Sigmoid colon (tissue), 7 donors: ENCODE results near the gene PCBP3. TPM values are rescaled to one million over a fixed set of nuclear protein-coding genes. Genes with fewer than 3 reads are reported as not detected.
A peak's percentile ranks its signal among the peaks of the same experiment; 100 is the strongest.

ENCODE experiments used
- DNase-seq: peaks from one replicate; pipeline ENCODE4 v3.0.0-alpha.2; 2019
- H3K27ac ChIP-seq, 4 donors: fragments of 200-600 bp; sonication (generic); one replicate each; pipeline ENCODE4 v1.5.1; 2016 to 2019; ENCODE audit warnings: mild to moderate bottlenecking in 1 of 4
- H3K27me3 ChIP-seq, 3 donors: fragments of 200-600 bp; sonication (generic); one replicate each; pipeline ENCODE4 v1.5.1; 2019; ENCODE audit warnings: mild to moderate bottlenecking in 1 of 3
- H3K36me3 ChIP-seq, 4 donors: fragments of 200-600 bp; sonication (generic); one replicate each; pipeline ENCODE4 v1.5.1; 2016 to 2019
- H3K4me1 ChIP-seq, 4 donors: fragments of 200-600 bp; sonication (generic); one replicate each; pipeline ENCODE4 v1.5.1; 2017 to 2019
- H3K4me3 ChIP-seq, 4 donors: fragments of 200-600 bp; sonication (generic); one replicate each; pipeline ENCODE4 v1.5.1; 2017 to 2019; ENCODE audit warnings: mild to moderate bottlenecking in 2 of 4, moderate library complexity in 1 of 4
- H3K9me3 ChIP-seq, 4 donors: fragments of 200-600 bp in 3 of 4; sonication (generic) in 3 of 4; one replicate each; pipeline versions ENCODE4 v1.5.1 to v1.6.1; 2013 to 2019
- CTCF ChIP-seq, 4 experiments: fragments of 450-650 bp in 3 of 4; fragments of 200-600 bp in 1 of 4; IDR thresholded peaks; one replicate each; pipeline ENCODE4 v1.5.1; 2016 to 2019; ENCODE audit warnings: antibody characterized with exemption in 4 of 4, mild to moderate bottlenecking in 3 of 4, moderate library complexity in 2 of 4
- EP300 ChIP-seq, 4 donors: sonication (generic); formaldehyde crosslinking; IDR thresholded peaks; one replicate each; pipeline ENCODE4 v1.6.1; 2017; ENCODE audit warnings: antibody characterized with exemption in 4 of 4
- POLR2A ChIP-seq, 2 donors: fragments of 450-650 bp; IDR thresholded peaks; one replicate each; pipeline ENCODE4 v1.6.1; 2016; ENCODE audit warnings: antibody characterized with exemption in 2 of 2, mild to moderate bottlenecking in 2 of 2, moderate library complexity in 2 of 2
- POLR2AphosphoS5 ChIP-seq, 4 donors: sonication (generic); formaldehyde crosslinking; IDR thresholded peaks; one replicate each; pipeline ENCODE4 v1.6.1; 2017; ENCODE audit warnings: antibody characterized with exemption in 4 of 4
- WGBS, 2 donors: extraction: QIAGEN DNeasy Blood & Tissue Kit; methylation state at CpG; one replicate each; pipeline ENCODE4 v1.1.7; 2013; 5-methylcytosine and 5-hydroxymethylcytosine counted together
- intact Hi-C: fragments of 100-400 bp; cut with DNase I; formaldehyde crosslinking; loops from one replicate; pipeline ENCODE4 v1.15.1; 2023
- polyA plus RNA-seq, 3 donors: library from polyadenylated mRNA; stranded (reverse); fragments of 200-250 nt; gene quantifications; one replicate each; pipeline ENCODE4 v1.2.3, GENCODE V29; 2013
- total RNA-seq, 4 donors: library from RNA; depleted of rRNA; stranded (reverse); fragments of >200 nt; gene quantifications; one replicate each; pipeline ENCODE4 v1.1.0, GENCODE V29; 2016
- donor health status: healthy with polysubstance abuse.
- donor health status: Bipolar disorder and iron deficiency.
- donor health status: healthy.

Gene PCBP3
- total and polyA plus RNA-seq, 7 donors = 1.2 to 21.3 (median 8.2) TPM

- Histone ChIP-seq H3K27me3 (no peaks in the 10 kb centered on the region), H3K27ac (peak overlapping the region; percentile 90 to 98 (median 98)), H3K4me3 (peak overlapping the region in 1 of 4 donors; percentile 20), H3K4me1 (peaks cover 0 to 75% (median 65%) of the 10 kb centered on the region in 4 donors), H3K9me3 (no peaks in the 10 kb centered on the region), H3K36me3 (no peaks in the 10 kb centered on the region)
- intact Hi-C loops = no loop called here
- peak; percentile 89 for DNase-seq
- 31 to 33% methylated on average over 5 of the region's 5 CpGs for WGBS, 2 donors
- no peak for TF ChIP-seq CTCF (IDR thresholded peaks at IDR 0.05)
- TF ChIP-seq EP300 (IDR thresholded peaks at IDR 0.05) = no peak
- no peak for TF ChIP-seq POLR2A (IDR thresholded peaks at IDR 0.05)
- TF ChIP-seq POLR2AphosphoS5 (IDR thresholded peaks at IDR 0.05) = peak in 2 of 4 donors; percentile 18 to 26
Measured at GRCh38 chr21:45977396-45977795, 333.9 kb downstream of the PCBP3 start.

- Histone ChIP-seq H3K27ac (peak overlapping the region; percentile 90 to 98 (median 98)), H3K36me3 (peaks cover 0 to 7% (median 0%) of the 10 kb centered on the region in 4 donors), H3K4me3 (no peak overlapping the region), H3K4me1 (peaks cover 0 to 64% (median 61%) of the 10 kb centered on the region in 4 donors), H3K27me3 (no peaks in the 10 kb centered on the region), H3K9me3 (no peaks in the 10 kb centered on the region)
- intact Hi-C loops = no loop called here
- no peak for TF ChIP-seq EP300 (IDR thresholded peaks at IDR 0.05)
- no peak for TF ChIP-seq POLR2AphosphoS5 (IDR thresholded peaks at IDR 0.05)
- TF ChIP-seq CTCF (IDR thresholded peaks at IDR 0.05) = no peak
- TF ChIP-seq POLR2A (IDR thresholded peaks at IDR 0.05) = no peak
- DNase-seq = peak; percentile 79
- WGBS, 2 donors = 61 to 72% methylated on average over 20 of the region's 20 CpGs
Measured at GRCh38 chr21:45979141-45979631, 335.7 kb downstream of the PCBP3 start.

- peaks cover 0 to 64% (median 61%) of the 10 kb centered on the region in 4 donors for H3K4me1 ChIP-seq
- peaks cover 0 to 11% (median 3%) of the 10 kb centered on the region in 4 donors for H3K36me3 ChIP-seq
- intact Hi-C loops = no loop called here
- peak overlapping the region; percentile 90 to 98 (median 98) for H3K27ac ChIP-seq
- H3K9me3 ChIP-seq = no peaks in the 10 kb centered on the region
- DNase-seq = peak; percentile 68
- H3K27me3 ChIP-seq = no peaks in the 10 kb centered on the region
- H3K4me3 ChIP-seq = no peak overlapping the region
- WGBS, 2 donors = 67 to 81% methylated on average over 7 of the region's 7 CpGs
- no peak for TF ChIP-seq POLR2A (IDR thresholded peaks at IDR 0.05)
- no peak for TF ChIP-seq CTCF (IDR thresholded peaks at IDR 0.05)
- TF ChIP-seq EP300 (IDR thresholded peaks at IDR 0.05) = no peak
- TF ChIP-seq POLR2AphosphoS5 (IDR thresholded peaks at IDR 0.05) = no peak
Measured at GRCh38 chr21:45979651-45980050, 336.1 kb downstream of the PCBP3 start.

GRCh38 chr21:45980271-45980670, 336.7 kb downstream of the PCBP3 start:
- Histone ChIP-seq H3K4me1 (peaks cover 0 to 64% (median 61%) of the 10 kb centered on the region in 4 donors), H3K4me3 (no peak overlapping the region), H3K27ac (peak overlapping the region; percentile 90 to 98 (median 98)), H3K27me3 (no peaks in the 10 kb centered on the region), H3K36me3 (peaks cover 5 to 18% (median 8%) of the 10 kb centered on the region in 4 donors), H3K9me3 (no peaks in the 10 kb centered on the region)
- 52 to 79% methylated on average over 2 of the region's 2 CpGs for WGBS, 2 donors
- intact Hi-C loops = no loop called here
- TF ChIP-seq POLR2A (IDR thresholded peaks at IDR 0.05) = no peak
- no peak for TF ChIP-seq POLR2AphosphoS5 (IDR thresholded peaks at IDR 0.05)
- TF ChIP-seq CTCF (IDR thresholded peaks at IDR 0.05) = no peak
- TF ChIP-seq EP300 (IDR thresholded peaks at IDR 0.05) = no peak
- DNase-seq = peak; percentile 35

GRCh38 chr21:45980697-45981096, 337.2 kb downstream of the PCBP3 start:
- Histone ChIP-seq H3K27me3 (no peaks in the 10 kb centered on the region), H3K4me3 (peak overlapping the region; percentile 35 to 90 (median 62)), H3K27ac (peak overlapping the region; percentile 90 to 98 (median 98)), H3K4me1 (peaks cover 0 to 64% (median 61%) of the 10 kb centered on the region in 4 donors), H3K9me3 (no peaks in the 10 kb centered on the region), H3K36me3 (peaks cover 9 to 22% (median 12%) of the 10 kb centered on the region in 4 donors)
- no peak for TF ChIP-seq POLR2A (IDR thresholded peaks at IDR 0.05)
- TF ChIP-seq EP300 (IDR thresholded peaks at IDR 0.05) = no peak
- no peak for TF ChIP-seq POLR2AphosphoS5 (IDR thresholded peaks at IDR 0.05)
- TF ChIP-seq CTCF (IDR thresholded peaks at IDR 0.05) = no peak
- no peak for DNase-seq
- intact Hi-C loops = no loop called here
